HCT116 (cell line): ENCODE results near the gene MAP3K20. TPM values are rescaled to one million over a fixed set of nuclear protein-coding genes. Genes with fewer than 3 reads are reported as not detected.

Source experiments
- ATAC-seq: fragments of 200-7000 bp; cut with Tn5 transposase; 2 replicates; pipeline ENCODE4 v1.9.1; 2020; ENCODE audit warnings: mild to moderate bottlenecking, moderate library complexity
- BruUV-seq: library from RNA; stranded (reverse); fragments of 400-500 nt; replicated peaks from 2 replicates; lab custom pipeline; 2021; lab: Mats Ljungman, UMichigan
- CTCF ChIA-PET: fragments of 300-600 bp; sonication (Branson Sonifier 250); formaldehyde crosslinking; loops from one replicate; lab custom pipeline; 2021; ENCODE audit warnings: antibody characterized with exemption; lab: Charles Lee
- POLR2A ChIA-PET: fragments of 300-600, 350-600 bp; sonication (Branson Sonifier 250); formaldehyde crosslinking; loops from one replicate; lab custom pipeline; 2021; ENCODE audit warnings: antibody characterized with exemption; lab: Charles Lee
- RAD21 ChIA-PET, 2 experiments: fragments of 300-600 bp; sonication (Branson Sonifier 250); formaldehyde crosslinking; loops; one replicate each; lab custom pipeline; 2023; ENCODE audit warnings: low total read pairs in 2 of 2; ENCODE audit not compliant: uncharacterized antibody in 2 of 2, unreplicated experiment in 2 of 2, low non-redundant PET in 1 of 2; lab: Charles Lee
- DNase-seq: peaks from one replicate; pipeline ENCODE4 v3.0.0-alpha.2; 2010; ENCODE audit warnings: low read depth, low spot score
- H2AFZ ChIP-seq: fragments of 200-600 bp; shearing (Covaris generic), sonication (generic); 2 replicates; pipeline ENCODE4 v1.6.1; 2017; ENCODE audit warnings: low read depth, mixed run types, mixed read lengths, antibody characterized with exemption, low read length; ENCODE audit not compliant: poor library complexity, severe bottlenecking
- H3K27ac ChIP-seq: 2 replicates; pipeline ENCODE4 v1.5.1; 2012; ENCODE audit warnings: low read depth, low read length
- H3K27me3 ChIP-seq: fragments of 200-600 bp; sonication (generic); 2 replicates; pipeline ENCODE4 v1.6.1; 2016; ENCODE audit warnings: mixed run types, low read length, mixed read lengths; ENCODE audit not compliant: insufficient read depth
- H3K36me3 ChIP-seq, 2 experiments: fragments of 200-500 bp in 1 of 2; fragments of 200-600 bp in 1 of 2; sonication (Bioruptor generic) in 1 of 2; sonication (generic) in 1 of 2; 2 replicates each; pipeline versions ENCODE4 v1.5.1 to v1.6.1; 2014 to 2016; ENCODE audit warnings: low read length in 2 of 2, inconsistent platforms in 1 of 2, mixed read lengths in 1 of 2, mixed run types in 1 of 2; ENCODE audit not compliant: insufficient read depth in 2 of 2, control insufficient read depth in 1 of 2
- H3K4me1 ChIP-seq, 2 experiments: fragments of 200-600 bp in 1 of 2; sonication (generic) in 1 of 2; 2 replicates each; pipeline versions ENCODE4 v1.5.1 to v1.6.1; 2012 to 2017; ENCODE audit warnings: low read length in 2 of 2, inconsistent platforms in 1 of 2, mild to moderate bottlenecking in 1 of 2, mixed read lengths in 1 of 2, mixed run types in 1 of 2, moderate library complexity in 1 of 2; ENCODE audit not compliant: insufficient read depth in 2 of 2, control insufficient read depth in 1 of 2
- H3K4me2 ChIP-seq: fragments of 200-600 bp; sonication (generic); 2 replicates; pipeline ENCODE4 v1.6.1; 2017; ENCODE audit warnings: mixed run types, low read length, mixed read lengths
- H3K4me3 ChIP-seq, 2 experiments: fragments of 200-600 bp in 1 of 2; sonication (generic) in 1 of 2; replicated peaks in 1 of 2; 2 replicates each; pipeline ENCODE4 v1.5.1; 2011 to 2016; ENCODE audit warnings: low read length in 2 of 2, control low read depth in 1 of 2, low read depth in 1 of 2, mild to moderate bottlenecking in 1 of 2, mixed read lengths in 1 of 2, mixed run types in 1 of 2
- H3K79me2 ChIP-seq: fragments of 200-600 bp; sonication (generic); 2 replicates; pipeline ENCODE4 v1.6.1; 2017; ENCODE audit warnings: mild to moderate bottlenecking, mixed run types, low read length, moderate library complexity, mixed read lengths; ENCODE audit not compliant: insufficient read depth
- H3K9ac ChIP-seq: fragments of 200-600 bp; sonication (generic); 2 replicates; pipeline ENCODE4 v1.6.1; 2016; ENCODE audit warnings: low read length, mixed read lengths
- H3K9me2 ChIP-seq: fragments of 200-600 bp; sonication (generic), shearing (Covaris generic); 2 replicates; pipeline ENCODE4 v1.6.1; 2017; ENCODE audit warnings: mixed run types, mild to moderate bottlenecking, moderate library complexity; ENCODE audit not compliant: insufficient read depth
- H3K9me3 ChIP-seq, 2 experiments: fragments of 200-500 bp in 1 of 2; fragments of 200-600 bp in 1 of 2; sonication (Bioruptor generic) in 1 of 2; sonication (generic) in 1 of 2; 2 replicates each; pipeline ENCODE4 v1.6.1; 2014 to 2017; ENCODE audit warnings: low read length in 2 of 2, mixed read lengths in 2 of 2, inconsistent platforms in 1 of 2, low read depth in 1 of 2, mild to moderate bottlenecking in 1 of 2, mixed run types in 1 of 2, moderate library complexity in 1 of 2; ENCODE audit not compliant: control insufficient read depth in 1 of 2, insufficient read depth in 1 of 2
- H4K20me1 ChIP-seq: fragments of 200-600 bp; sonication (generic), shearing (Covaris generic); 2 replicates; pipeline ENCODE4 v1.6.1; 2017; ENCODE audit warnings: mixed run types, mild to moderate bottlenecking, moderate library complexity; ENCODE audit not compliant: insufficient read depth
- CTCF ChIP-seq, 3 experiments: fragments of 200-600 bp in 1 of 3; sonication (generic) in 1 of 3; IDR thresholded peaks in 2 of 3; conservative IDR thresholded peaks in 1 of 3; 2 replicates each; pipeline ENCODE4 v1.5.1; 2012 to 2017; ENCODE audit warnings: low read depth in 2 of 3, low read length in 2 of 3, antibody characterized with exemption in 1 of 3, borderline replicate concordance in 1 of 3, control low read depth in 1 of 3, mild to moderate bottlenecking in 1 of 3, mixed read lengths in 1 of 3, mixed run types in 1 of 3, moderate library complexity in 1 of 3; ENCODE audit not compliant: insufficient read depth in 1 of 3
- EGR1 ChIP-seq: IDR thresholded peaks from 2 replicates; pipeline ENCODE4 v1.6.1; 2012; ENCODE audit warnings: low read depth
- ELF1 ChIP-seq: IDR thresholded peaks from 2 replicates; pipeline ENCODE4 v1.6.1; 2012; ENCODE audit warnings: low read depth, borderline replicate concordance
- EZH2 ChIP-seq: fragments of 200-600 bp; sonication (generic); IDR thresholded peaks from 2 replicates; pipeline ENCODE4 v1.6.1; 2017; ENCODE audit warnings: antibody characterized with exemption, mixed run types
- FOSL1 ChIP-seq: IDR thresholded peaks from 2 replicates; pipeline ENCODE4 v1.6.1; 2012; ENCODE audit warnings: low read depth
- JUND ChIP-seq: IDR thresholded peaks from 2 replicates; pipeline ENCODE4 v1.6.1; 2012
- MAX ChIP-seq: IDR thresholded peaks from 2 replicates; pipeline ENCODE4 v1.6.1; 2012
- RAD21 ChIP-seq: IDR thresholded peaks from 2 replicates; pipeline ENCODE4 v1.6.1; 2012; ENCODE audit warnings: low read depth, mild to moderate bottlenecking
- REST ChIP-seq: IDR thresholded peaks from 2 replicates; pipeline ENCODE4 v1.6.1; 2012; ENCODE audit warnings: low read depth
- SP1 ChIP-seq: IDR thresholded peaks from 2 replicates; pipeline ENCODE4 v1.6.1; 2012; ENCODE audit warnings: low read depth
- YY1 ChIP-seq: IDR thresholded peaks from 2 replicates; pipeline ENCODE4 v1.6.1; 2011; ENCODE audit warnings: low read length, low read depth, moderate library complexity, mild to moderate bottlenecking; ENCODE audit not compliant: insufficient replicate concordance; ENCODE audit errors: extremely low read depth
- ZBTB33 ChIP-seq: IDR thresholded peaks from 2 replicates; pipeline ENCODE4 v1.6.1; 2011; ENCODE audit warnings: mild to moderate bottlenecking, low read length, moderate library complexity; ENCODE audit not compliant: insufficient replicate concordance; ENCODE audit errors: extremely low read depth
- ZFX ChIP-seq: fragments of 450-650 bp; IDR thresholded peaks from 2 replicates; pipeline ENCODE4 v1.6.1; 2017
- ZNF274 ChIP-seq: fragments of 200-500 bp; sonication (Bioruptor generic); IDR thresholded peaks from 2 replicates; pipeline ENCODE4 v1.6.1; 2014; ENCODE audit warnings: mild to moderate bottlenecking, low read depth, low read length, inconsistent platforms
- intact Hi-C: fragments of 100-400 bp; cut with micrococcal nuclease; formaldehyde crosslinking; loops from 2 replicates; pipeline ENCODE4 v1.10.0; 2022
- total RNA-seq: library from RNA; stranded (reverse); gene quantifications from one replicate; pipeline ENCODE4 v1.2.1, GENCODE V29; 2021; ENCODE audit not compliant: unreplicated experiment

The MAP3K20 gene
- total RNA-seq, 1 experiment from 2014 or later = 40.0 TPM

GRCh38 chr2:173101687-173102086 lies 26.0 kb downstream of the MAP3K20 start:
- H3K9me3 ChIP-seq = no peaks in the 10 kb centered on the region
- POLR2A ChIA-PET = no interaction called here
- no peaks in the 10 kb centered on the region for H3K27me3 ChIP-seq
- no peaks in the 10 kb centered on the region for H3K4me1 ChIP-seq
- TF ChIP-seq RAD21 = no peak
- TF ChIP-seq REST = no peak
- no peak for TF ChIP-seq EZH2
- TF ChIP-seq JUND = no peak
- TF ChIP-seq ELF1 = no peak
- no peak for TF ChIP-seq SP1
- 0 out of 2 replicates have a peak, but pooled peaks cover 4% of the 10 kb centered on the region for H3K79me2 ChIP-seq
- no peak overlapping the region for H3K4me2 ChIP-seq
- no peaks in the 10 kb centered on the region for H3K9me2 ChIP-seq
- no TSS peak for BruUV-seq
- CTCF ChIA-PET = no interaction called here
- H4K20me1 ChIP-seq = no peaks in the 10 kb centered on the region
- RAD21 ChIA-PET = no interaction called here
- no peak overlapping the region for H3K4me3 ChIP-seq
- no peak overlapping the region for H2AFZ ChIP-seq
- intact Hi-C loops = no loop called here
- H3K27ac ChIP-seq = no peak overlapping the region
- no peak for DNase-seq
- H3K36me3 ChIP-seq = peaks cover 0 to under 1% of the 10 kb centered on the region in 2 experiments; a peak in 1 of 4 replicates
- no peak overlapping the region for H3K9ac ChIP-seq
- no peak for ATAC-seq

GRCh38 chr2:173104156-173104555 lies 28.5 kb downstream of the MAP3K20 start:
- Histone ChIP-seq H3K79me2 (peaks cover 4% of the 10 kb centered on the region; the same call in 1 of the 2 replicates), H3K4me3 (no peak overlapping the region), H3K4me2 (no peak overlapping the region), H3K27ac (no peak overlapping the region), H3K4me1 (peaks cover 0 to 2% of the 10 kb centered on the region in 2 experiments; a peak in 2 of 4 replicates), H3K36me3 (no peaks in the 10 kb centered on the region), H2AFZ (no peak overlapping the region), H3K9ac (no peak overlapping the region), H3K27me3 (no peaks in the 10 kb centered on the region), H4K20me1 (no peaks in the 10 kb centered on the region), H3K9me3 (no peaks in the 10 kb centered on the region), H3K9me2 (no peaks in the 10 kb centered on the region)
- intact Hi-C loops = no loop called here
- BruUV-seq = no TSS peak
- ChIA-PET RAD21 (no interaction called here), CTCF (no interaction called here), POLR2A (no interaction called here)
- no peak for ATAC-seq
- DNase-seq = no peak
- TF ChIP-seq EGR1 (no peak), YY1 (no peak), ZBTB33 (no peak), ZNF274 (no peak), CTCF (IDR thresholded peaks at IDR 0.05 in 2 of 3, conservative IDR thresholded peaks at IDR 0.05 in 1 of 3; ENCODE audit: borderline replicate concordance in 1 of 3, insufficient read depth in 1 of 3, low read depth in 2 of 3, low read length in 2 of 3) (no peak), FOSL1 (no peak), MAX (no peak), ZFX (no peak)
